Stimulated activated CD8-positive, alpha-beta memory T cell treated with anti-CD3 and anti-CD28 coated beads, Interleukin-15, amount 100 ng/mL, for 1 hour (primary cell): ENCODE measurements around the gene AXIN1.
"Not testable (repeated sequence)": the region's sequence is repeated elsewhere in the genome, so short reads cannot be mapped to it uniquely, and the experiment has no call there.

Source experiments
- DNase-seq: peaks from one replicate; pipeline ENCODE4 v3.0.0-alpha.2; 2020; ENCODE audit warnings: low read depth

The AXIN1 gene

GRCh38 chr16:354291-354881, 1.9 kb upstream of the AXIN1 start:
- no peak for DNase-seq

GRCh38 chr16:353404-354290, 1.1 kb upstream of the AXIN1 start:
- no peak for DNase-seq

GRCh38 chr16:351804-352520, 561 bp downstream of the AXIN1 start:
- no peak for DNase-seq

GRCh38 chr16:350203-350602, 2.3 kb downstream of the AXIN1 start:
- DNase-seq = no peak

GRCh38 chr16:349211-349610, 3.3 kb downstream of the AXIN1 start:
- no peak for DNase-seq

- DNase-seq = not testable (repeated sequence)
Measured at GRCh38 chr16:348495-348894, 4.0 kb downstream of the AXIN1 start.

GRCh38 chr16:347203-347602, 5.3 kb downstream of the AXIN1 start:
- no peak for DNase-seq

- no peak for DNase-seq
Measured at GRCh38 chr16:346587-346986, 5.9 kb downstream of the AXIN1 start.

GRCh38 chr16:345772-346171, 6.8 kb downstream of the AXIN1 start:
- DNase-seq = no peak

GRCh38 chr16:342455-343213, 9.9 kb downstream of the AXIN1 start:
- DNase-seq = no peak

- DNase-seq = not testable (repeated sequence)
Measured at GRCh38 chr16:341974-342336, 10.6 kb downstream of the AXIN1 start.

- not testable (repeated sequence) for DNase-seq
Measured at GRCh38 chr16:341095-341973, 11.2 kb downstream of the AXIN1 start.

- no peak for DNase-seq
Measured at GRCh38 chr16:340370-341091, 12.0 kb downstream of the AXIN1 start.

- DNase-seq = no peak
Measured at GRCh38 chr16:339680-340079, 12.8 kb downstream of the AXIN1 start.

- no peak for DNase-seq
Measured at GRCh38 chr16:337975-338575, 14.4 kb downstream of the AXIN1 start.

GRCh38 chr16:337437-337836, 15.1 kb downstream of the AXIN1 start:
- DNase-seq = no peak

GRCh38 chr16:336269-336668, 16.3 kb downstream of the AXIN1 start:
- DNase-seq = no peak

GRCh38 chr16:334861-335632, 17.5 kb downstream of the AXIN1 start:
- not testable (repeated sequence) for DNase-seq

GRCh38 chr16:334164-334832, 18.2 kb downstream of the AXIN1 start:
- DNase-seq = not testable (repeated sequence)
